H1 (cell line): Measurements from ENCODE around the gene RAD51C. TPM values are rescaled to one million over a fixed set of nuclear protein-coding genes. Genes with fewer than 3 reads are reported as not detected.
A peak's percentile ranks its signal among the peaks of the same experiment; 100 is the strongest.
"Not testable (repeated sequence)": the region's sequence is repeated elsewhere in the genome, so short reads cannot be mapped to it uniquely, and the experiment has no call there.

Experiments
- CTCF ChIA-PET: fragments of 300-600 bp; sonication (Branson Sonifier 250); formaldehyde crosslinking; loops from one replicate; lab custom pipeline; 2021; ENCODE audit not compliant: partially characterized antibody; lab: Charles Lee
- POLR2A ChIA-PET: fragments of 300-600 bp; sonication (Branson Sonifier 250); formaldehyde crosslinking; loops from one replicate; lab custom pipeline; 2021; ENCODE audit warnings: inconsistent platforms; ENCODE audit not compliant: partially characterized antibody; lab: Charles Lee
- DNase-seq, 2 experiments: peaks; one replicate each; pipeline versions ENCODE4 v3.0.0 to v3.0.0-alpha.2; 2010 to 2022; ENCODE audit warnings: low spot score in 2 of 2, low read depth in 1 of 2, mixed read lengths in 1 of 2
- FAIRE-seq: peaks from 2 replicates; lab custom pipeline; 2011; peaks lifted over from hg19 to GRCh38; lab: Jason Lieb, UNC
- H2AFZ ChIP-seq: 2 replicates; pipeline ENCODE4 v1.8.1; 2012; ENCODE audit warnings: low read length, inconsistent platforms
- H2AK5ac ChIP-seq: 2 replicates; pipeline ENCODE4 v1.6.1; 2013; ENCODE audit warnings: low read depth, low read length
- H2BK120ac ChIP-seq: replicated peaks from 2 replicates; pipeline ENCODE3; 2013; ENCODE audit warnings: low read depth, low read length, inconsistent platforms
- H2BK12ac ChIP-seq: 2 replicates; pipeline ENCODE4 v1.6.1; 2013; ENCODE audit warnings: low read depth, low read length
- H2BK15ac ChIP-seq: 2 replicates; pipeline ENCODE4 v1.6.1; 2013; ENCODE audit warnings: low read length
- H2BK20ac ChIP-seq: 2 replicates; pipeline ENCODE4 v1.6.1; 2013; ENCODE audit warnings: low read length
- H2BK5ac ChIP-seq: 2 replicates; pipeline ENCODE4 v1.6.1; 2013; ENCODE audit warnings: low read depth, low read length
- H3K14ac ChIP-seq: 2 replicates; pipeline ENCODE4 v1.6.1; 2013; ENCODE audit warnings: inconsistent platforms; ENCODE audit not compliant: insufficient read length
- H3K18ac ChIP-seq: 2 replicates; pipeline ENCODE4 v1.6.1; 2013; ENCODE audit warnings: low read length; ENCODE audit errors: extremely low read depth
- H3K23ac ChIP-seq: 2 replicates; pipeline ENCODE4 v1.6.1; 2013; ENCODE audit warnings: inconsistent platforms; ENCODE audit not compliant: insufficient read length
- H3K23me2 ChIP-seq: 2 replicates; pipeline ENCODE4 v1.6.1; 2013; ENCODE audit warnings: low read depth, low read length
- H3K27ac ChIP-seq: 2 replicates; pipeline ENCODE4 v1.6.1; 2011; ENCODE audit warnings: low read depth, low read length, inconsistent platforms
- H3K27me3 ChIP-seq, 4 experiments: replicated peaks in 1 of 4; 1 replicate in 1 of 4; 2 replicates in 3 of 4; pipeline versions ENCODE4 v1.6.1 to v1.8.1; 2011 to 2013; ENCODE audit warnings: low read length in 3 of 4, mild to moderate bottlenecking in 3 of 4, inconsistent platforms in 2 of 4, mixed read lengths in 2 of 4, moderate library complexity in 1 of 4; ENCODE audit not compliant: control insufficient read depth in 3 of 4, insufficient read depth in 3 of 4; ENCODE audit errors: extremely low read depth in 1 of 4
- H3K36me3 ChIP-seq, 4 experiments: 2 replicates each; pipeline versions ENCODE4 v1.6.1 to v1.8.1; 2011 to 2013; ENCODE audit warnings: mild to moderate bottlenecking in 4 of 4, low read length in 3 of 4, moderate library complexity in 2 of 4, control low read depth in 1 of 4, inconsistent platforms in 1 of 4; ENCODE audit not compliant: insufficient read depth in 4 of 4, control insufficient read depth in 2 of 4
- H3K4ac ChIP-seq: replicated peaks from 2 replicates; pipeline ENCODE3; 2013; ENCODE audit warnings: low read length, low read depth, mixed read lengths, inconsistent platforms; ENCODE audit not compliant: insufficient read length
- H3K4me1 ChIP-seq, 4 experiments: replicated peaks in 1 of 4; 1 replicate in 1 of 4; 2 replicates in 3 of 4; pipeline versions ENCODE4 v1.6.1 to v1.8.1; 2011 to 2013; ENCODE audit warnings: low read length in 3 of 4, inconsistent platforms in 2 of 4, mixed read lengths in 1 of 4; ENCODE audit not compliant: insufficient read depth in 4 of 4, control insufficient read depth in 3 of 4
- H3K4me2 ChIP-seq, 2 experiments: 2 replicates each; pipeline versions ENCODE4 v1.6.1 to v1.8.1; 2011 to 2013; ENCODE audit warnings: low read depth in 2 of 2, low read length in 2 of 2, control low read depth in 1 of 2, inconsistent platforms in 1 of 2, mild to moderate bottlenecking in 1 of 2; ENCODE audit not compliant: insufficient read depth in 1 of 2
- H3K4me3 ChIP-seq, 4 experiments: fragments of 200-600, 300-600 bp in 1 of 4; sonication (generic), shearing (Covaris generic), sonication (Bioruptor Twin) in 1 of 4; 2 replicates each; pipeline versions ENCODE4 v1.5.1 to v1.8.1; 2011 to 2016; ENCODE audit warnings: low read length in 4 of 4, low read depth in 3 of 4, control low read depth in 2 of 4, inconsistent platforms in 2 of 4, mild to moderate bottlenecking in 2 of 4, mixed read lengths in 1 of 4, moderate library complexity in 1 of 4; ENCODE audit not compliant: insufficient read depth in 2 of 4; ENCODE audit errors: extremely low read depth in 1 of 4
- H3K56ac ChIP-seq: replicated peaks from 2 replicates; pipeline ENCODE3; 2013; ENCODE audit warnings: low read depth, mild to moderate bottlenecking, mixed read lengths, low read length, inconsistent platforms; ENCODE audit not compliant: insufficient read length
- H3K79me1 ChIP-seq: 2 replicates; pipeline ENCODE4 v1.6.1; 2013; ENCODE audit warnings: low read depth, low read length, control low read depth
- H3K79me2 ChIP-seq, 2 experiments: 2 replicates each; pipeline versions ENCODE4 v1.6.1 to v1.8.1; 2012 to 2013; ENCODE audit warnings: low read length in 2 of 2, mild to moderate bottlenecking in 2 of 2, inconsistent platforms in 1 of 2; ENCODE audit not compliant: insufficient read depth in 2 of 2, control insufficient read depth in 1 of 2
- H3K9ac ChIP-seq, 4 experiments: replicated peaks in 1 of 4; 1 replicate in 1 of 4; 2 replicates in 3 of 4; pipeline versions ENCODE4 v1.6.1 to v1.8.1; 2011 to 2013; ENCODE audit warnings: low read depth in 3 of 4, low read length in 3 of 4, control low read depth in 2 of 4, mild to moderate bottlenecking in 2 of 4, moderate library complexity in 2 of 4, inconsistent platforms in 1 of 4; ENCODE audit errors: extremely low read depth in 1 of 4
- H3K9me3 ChIP-seq, 2 experiments: 2 replicates each; pipeline versions ENCODE4 v1.6.1 to v1.8.1; 2012 to 2013; ENCODE audit warnings: mild to moderate bottlenecking in 2 of 2, moderate library complexity in 2 of 2, control low read depth in 1 of 2, inconsistent platforms in 1 of 2, low read depth in 1 of 2, low read length in 1 of 2, mixed read lengths in 1 of 2; ENCODE audit not compliant: insufficient read depth in 2 of 2
- H4K20me1 ChIP-seq, 2 experiments: replicated peaks in 1 of 2; 2 replicates each; pipeline versions ENCODE3 to v1.8.1; 2011 to 2013; ENCODE audit warnings: inconsistent platforms in 2 of 2, low read length in 2 of 2, mild to moderate bottlenecking in 1 of 2; ENCODE audit not compliant: insufficient read depth in 2 of 2, control insufficient read depth in 1 of 2
- H4K5ac ChIP-seq: 2 replicates; pipeline ENCODE4 v1.6.1; 2013; ENCODE audit warnings: low read length, low read depth, mixed read lengths, inconsistent platforms; ENCODE audit not compliant: insufficient read length
- H4K8ac ChIP-seq: 2 replicates; pipeline ENCODE4 v1.8.0; 2013; ENCODE audit warnings: mild to moderate bottlenecking, moderate library complexity, low read length, inconsistent platforms; ENCODE audit not compliant: insufficient read depth; ENCODE audit errors: extremely low read depth
- H4K91ac ChIP-seq: replicated peaks from 2 replicates; pipeline ENCODE3; 2013; ENCODE audit warnings: low read length, mixed read lengths, inconsistent platforms; ENCODE audit not compliant: insufficient read length
- HDAC2 ChIP-seq, 2 experiments: fragments of 300-600 bp in 1 of 2; sonication (generic) in 1 of 2; IDR thresholded peaks; 2 replicates each; pipeline ENCODE4 v1.6.1; 2011 to 2012; ENCODE audit warnings: low read depth in 2 of 2, low read length in 2 of 2, mild to moderate bottlenecking in 2 of 2, moderate library complexity in 2 of 2, borderline replicate concordance in 1 of 2, inconsistent platforms in 1 of 2
- WGBS, 2 experiments: shearing (Covaris generic) in 1 of 2; methylation state at CpG; one replicate each; pipeline versions ENCODE4 v1.1.6 to v1.1.7; 2013 to 2015; ENCODE audit warnings: low lambda C conversion rate in 2 of 2, mixed read lengths in 2 of 2, inconsistent platforms in 1 of 2, low coverage in 1 of 2, missing lambda C conversion rate in 1 of 2; ENCODE audit not compliant: insufficient replicate concordance in 2 of 2, insufficient coverage in 1 of 2, insufficient read length in 1 of 2; ENCODE audit errors: extremely low coverage in 1 of 2, missing lambda C conversion rate in 1 of 2; 5-methylcytosine and 5-hydroxymethylcytosine counted together
- polyA plus RNA-seq, 7 experiments: library from polyadenylated mRNA; depleted of rRNA in 3 of 7; stranded (reverse) in 5 of 7; unstranded in 2 of 7; fragments of >200 nt in 5 of 7; fragments of 200-250 nt in 2 of 7; gene quantifications; 1 replicate in 5 of 7; 2 replicates in 1 of 7; 4 replicates in 1 of 7; pipeline versions ENCODE4 v1.2.1 to v1.2.3, GENCODE V29; 2011 to 2013; ENCODE audit warnings: missing spikeins in 2 of 7, mixed read lengths in 2 of 7
- total RNA-seq: library from RNA; stranded (reverse); fragmentation: NEBNext Ultra II Directional; extraction: Animal tissue kit (Norgen Biotek cat#: 25700); gene quantifications from 2 replicates; pipeline ENCODE4 v1.2.1, GENCODE V29; 2021

The RAD51C gene
- total and polyA plus RNA-seq, 2 of the 8 experiments (the other 6 are each of a cell fraction or from before 2014, with no cell fraction given) = 10.4 to 21.7 TPM

- TF ChIP-seq HDAC2 (IDR thresholded peaks at IDR 0.05; ENCODE audit: borderline replicate concordance in 1 of 2, low read depth in 2 of 2, low read length in 2 of 2) = peak; percentile 73 to 100; a peak in 3 of 4 replicates
Observed at GRCh38 chr17:58658804-58659713, 33.3 kb upstream of the RAD51C start (continued).

DNA sequence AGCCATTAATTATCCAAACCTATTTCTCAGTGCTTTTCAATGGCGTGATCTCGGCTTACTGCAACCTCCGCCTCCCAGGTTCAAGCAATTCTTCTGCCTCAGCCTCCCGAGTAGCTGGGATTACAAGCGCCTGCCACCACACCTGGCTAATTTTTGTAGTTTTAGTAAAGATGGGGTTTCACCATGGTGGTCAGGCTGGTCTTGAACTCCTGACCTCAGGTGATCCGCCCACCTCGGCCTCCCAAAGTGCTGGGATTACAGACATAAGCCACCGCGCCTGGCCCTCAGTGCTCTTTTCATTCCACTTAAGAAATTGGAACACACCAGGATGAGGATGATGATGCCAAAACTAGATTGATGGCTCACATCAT lies 32.7 kb upstream of the RAD51C start:
- not testable (repeated sequence) for H3K79me2 ChIP-seq, H3K14ac ChIP-seq, H2BK120ac ChIP-seq, H3K9me3 ChIP-seq, H2BK15ac ChIP-seq, H3K27ac ChIP-seq, H3K4me1 ChIP-seq, H2BK20ac ChIP-seq, H4K20me1 ChIP-seq, H2BK12ac ChIP-seq, H3K23me2 ChIP-seq, H3K79me1 ChIP-seq, H3K18ac ChIP-seq, H4K91ac ChIP-seq, H3K56ac ChIP-seq, FAIRE-seq, DNase-seq, H2BK5ac ChIP-seq, H4K8ac ChIP-seq, H3K9ac ChIP-seq, H3K36me3 ChIP-seq, H3K4ac ChIP-seq, H2AK5ac ChIP-seq, H3K23ac ChIP-seq, H4K5ac ChIP-seq, H3K27me3 ChIP-seq
- peak overlapping the region; percentile 29 to 62 (median 39); a peak in 5 of 8 replicates for H3K4me3 ChIP-seq
- peak overlapping the region; percentile 17; the same call in 1 of the 2 replicates for H2AFZ ChIP-seq
- CTCF ChIA-PET = interaction anchor here (0.5 to 1.7 kb wide), 2 partner anchors 11 to 38 kb away, joined by 4 to 7 read pairs; no protein-coding TSS in a partner anchor
- POLR2A ChIA-PET = interaction anchor here (0.6 to 6.5 kb wide), 32 partner anchors 8 to 1700 kb away, joined by 3 to 230 read pairs (median 4); partner anchors contain the start of genes PPM1E, RAD51C and TEX14
- 68% methylated on average over 9 of the region's 9 CpGs; no CpG with 5 or more reads in 1 of the 2 experiments for WGBS, 2 experiments
- H3K4me2 ChIP-seq = peak overlapping the region; percentile 67 to 77
